Measurements from ENCODE around the gene DEFB128. TPM values are rescaled to one million over a fixed set of nuclear protein-coding genes. Genes with fewer than 3 reads are reported as not detected.

DEFB128 gene
- not detected for total RNA-seq

GRCh38 chr20:189611-190010, at the start of gene DEFB128:
Gene DEFB128, minus strand, starts transcription at chr20:189711. Its CDS starts 88 bp downstream, at chr20:189623.

DNA sequence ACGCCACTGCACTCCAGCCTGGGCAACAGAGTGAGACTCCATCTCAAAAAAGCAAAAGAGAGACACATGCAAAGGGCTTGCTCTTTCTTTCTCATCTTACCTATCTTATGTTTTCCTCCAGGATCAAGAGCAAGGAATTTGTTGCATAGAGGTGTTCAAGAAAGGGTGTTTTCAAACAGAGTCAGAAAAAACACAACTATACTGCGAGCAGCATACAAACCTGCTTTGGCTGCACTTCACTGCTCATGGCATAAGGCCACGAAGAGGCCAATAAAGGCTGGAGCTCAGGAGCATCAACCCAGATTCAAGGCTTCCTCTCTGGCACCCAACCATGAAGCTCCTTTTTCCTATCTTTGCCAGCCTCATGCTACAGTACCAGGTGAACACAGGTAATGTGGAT, 37.4 kb upstream of the DEFB128 start, which contains the start of gene DEFB129:
Gene DEFB129, plus strand, starts transcription at position 301 of the 400 bp plus-strand sequence. Its CDS starts 31 bp downstream, at position 332.

GRCh38 chr20:157154-157553, 32.4 kb downstream of the DEFB128 start, which contains the start of gene DEFB127:
Gene DEFB127, plus strand, starts transcription at chr20:157454. Its CDS starts 91 bp downstream, at chr20:157545.

DNA sequence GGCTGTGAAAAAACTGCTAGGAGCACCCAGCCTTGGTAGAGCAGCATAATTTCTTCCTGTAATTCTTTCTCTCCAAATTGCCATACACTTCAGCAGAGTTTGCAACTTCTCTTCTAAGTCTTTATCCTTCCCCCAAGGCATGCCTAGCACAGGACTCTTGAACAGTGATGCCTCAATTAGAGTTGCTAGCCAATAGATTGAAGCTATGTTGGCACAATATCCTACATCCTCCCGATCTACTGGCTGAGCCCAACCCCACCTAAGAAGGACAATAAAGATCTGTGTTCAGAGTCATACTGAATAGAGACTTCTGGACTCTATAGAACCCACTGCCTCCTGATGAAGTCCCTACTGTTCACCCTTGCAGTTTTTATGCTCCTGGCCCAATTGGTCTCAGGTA, 47.2 kb downstream of the DEFB128 start, which contains the start of gene DEFB126:
Gene DEFB126, plus strand, starts transcription at position 301 of the 400 bp plus-strand sequence. Its CDS starts 39 bp downstream, at position 340.

Other genes with a start within 250 kb of the DEFB128 start
- gene DEFB125, start 102.0 kb downstream of the DEFB128 start, total RNA-seq = not detected
- not detected for gene DEFB126, start 47.1 kb downstream of the DEFB128 start, total RNA-seq
- not detected for gene DEFB127, start 32.3 kb downstream of the DEFB128 start, total RNA-seq
- gene DEFB129, start 37.5 kb upstream of the DEFB128 start, total RNA-seq = under 1 TPM in 1 of 2 donors, not detected in 1; 0.34 TPM
- gene DEFB132, start 68.0 kb upstream of the DEFB128 start, total RNA-seq = not detected
- 1 to 10 TPM; 2.8 to 3.7 TPM for gene C20orf96, start 101.0 kb upstream of the DEFB128 start, total RNA-seq
- gene ZCCHC3, start 107.9 kb upstream of the DEFB128 start, total RNA-seq = 10 to 100 TPM in 1 of 2 donors, 1 to 10 TPM in 1; 8.3 to 10.3 TPM
- 1 to 10 TPM; 6.2 to 6.7 TPM for gene SOX12, start 135.8 kb upstream of the DEFB128 start, total RNA-seq
- gene NRSN2, start 157.4 kb upstream of the DEFB128 start, total RNA-seq = 10 to 100 TPM; 69.9 to 98.6 TPM
- gene TRIB3, start 191.0 kb upstream of the DEFB128 start, total RNA-seq = 10 to 100 TPM; 24.8 to 46.6 TPM
- gene RBCK1, start 218.6 kb upstream of the DEFB128 start, total RNA-seq = 100 to 1,000 TPM in 1 of 2 donors, 10 to 100 TPM in 1; 98.2 to 102 TPM

All from melanocyte of skin (primary cell).